GM19035 (cell line): ENCODE results near the gene CDH20.

ENCODE experiments used
- ATAC-seq: cut with Tn5 transposase; IDR thresholded peaks from one replicate; pipeline ENCODE4 v1.9.1; 2021; ENCODE audit not compliant: unreplicated experiment

The CDH20 gene

DNA sequence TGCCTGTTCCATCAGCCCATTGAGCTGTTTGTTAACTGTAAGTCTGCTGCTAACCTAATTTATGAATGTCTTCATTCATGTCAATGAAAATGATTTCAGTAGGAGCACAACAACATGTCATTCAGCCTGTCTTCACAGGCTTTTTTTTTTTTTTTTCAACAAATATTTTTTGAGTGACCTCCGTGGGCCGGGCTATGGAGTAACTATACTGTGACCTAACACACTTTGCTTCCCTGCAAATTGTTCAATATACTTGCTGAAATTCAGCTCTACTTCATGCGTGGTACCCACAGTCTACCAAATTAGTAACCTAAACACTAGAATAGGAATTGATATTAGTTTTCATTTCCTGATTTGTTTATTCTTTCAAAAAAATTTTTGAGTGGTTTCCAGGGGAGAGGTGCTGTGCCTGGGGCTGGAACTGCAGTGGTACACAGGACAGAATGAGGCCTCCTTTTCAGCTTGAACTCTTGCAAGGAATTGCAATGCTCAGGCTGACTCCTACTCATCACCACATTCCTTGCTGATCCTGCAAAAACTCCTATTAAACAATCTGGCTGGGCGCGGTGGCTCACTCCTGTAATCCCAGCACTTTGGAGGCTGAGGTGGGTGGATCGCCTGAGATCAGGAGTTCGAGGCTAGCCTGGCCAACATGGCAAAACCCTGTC, 87.1 kb downstream of the CDH20 start:
- ATAC-seq: no peak

DNA sequence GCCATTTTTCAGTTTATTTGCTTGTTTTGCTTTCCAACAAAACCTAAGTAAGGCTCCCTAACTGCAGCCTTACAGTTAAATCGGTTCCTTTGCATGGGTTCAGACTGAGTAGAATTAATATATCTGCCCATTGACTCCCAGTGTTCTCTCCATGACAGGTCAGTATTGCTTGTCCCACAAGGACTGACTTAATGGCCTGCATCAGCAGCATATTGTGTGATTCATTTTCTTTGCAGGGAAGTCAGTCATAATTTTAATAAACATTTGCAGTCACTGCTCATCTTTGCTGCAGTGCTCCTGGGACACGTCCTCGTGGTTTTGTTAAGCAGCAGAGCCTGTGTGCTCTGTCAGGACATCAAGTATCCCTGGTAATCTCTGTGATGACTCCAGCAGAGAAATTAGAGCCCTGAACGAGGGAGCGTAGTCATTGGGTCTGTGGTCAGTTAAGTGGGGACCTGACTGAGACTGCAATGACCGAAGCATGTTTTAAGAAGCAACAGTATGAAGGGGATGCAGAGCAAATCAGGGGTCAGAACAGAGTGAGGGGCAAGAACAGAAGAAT, 93.3 kb downstream of the CDH20 start:
- no peak for ATAC-seq

DNA sequence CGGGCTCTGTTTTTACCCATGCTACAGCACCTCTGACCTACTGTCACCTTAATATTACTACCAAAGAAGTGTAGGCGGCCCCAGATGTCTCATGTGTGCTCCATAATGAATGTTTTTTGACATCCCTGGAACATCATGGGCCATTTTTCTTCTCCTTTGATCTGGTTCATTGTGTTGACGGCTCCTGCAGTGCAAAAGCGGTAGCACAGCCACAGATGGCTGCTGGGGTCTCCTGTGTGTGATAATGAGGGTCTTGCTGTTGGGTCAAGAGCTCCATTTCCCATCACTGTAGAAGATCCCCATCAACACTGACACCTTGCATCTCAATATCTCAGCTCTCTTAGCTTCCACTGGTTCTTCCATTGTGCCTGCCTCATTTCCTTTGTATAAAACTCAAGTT, 95.0 kb downstream of the CDH20 start:
- ATAC-seq: no peak

DNA sequence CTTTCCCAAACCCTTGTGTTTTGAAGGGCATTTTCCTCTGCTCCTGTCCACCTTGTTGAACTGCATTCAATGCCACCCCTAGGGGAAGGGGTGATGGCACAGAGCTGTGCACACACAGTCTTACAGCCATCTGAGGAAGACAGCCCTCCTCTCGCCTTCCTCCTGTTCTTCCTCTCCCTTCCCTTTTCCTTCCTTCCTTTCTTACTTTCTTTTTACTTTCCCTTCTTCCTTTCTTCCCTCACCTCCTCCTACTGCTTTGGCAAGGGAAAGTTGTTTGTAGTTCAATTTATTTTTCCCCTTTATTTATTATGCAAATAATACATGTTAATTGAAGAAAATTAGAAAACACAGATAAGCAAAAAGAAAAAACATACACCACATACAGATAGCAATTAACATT, 99.4 kb downstream of the CDH20 start:
- ATAC-seq: no peak

DNA sequence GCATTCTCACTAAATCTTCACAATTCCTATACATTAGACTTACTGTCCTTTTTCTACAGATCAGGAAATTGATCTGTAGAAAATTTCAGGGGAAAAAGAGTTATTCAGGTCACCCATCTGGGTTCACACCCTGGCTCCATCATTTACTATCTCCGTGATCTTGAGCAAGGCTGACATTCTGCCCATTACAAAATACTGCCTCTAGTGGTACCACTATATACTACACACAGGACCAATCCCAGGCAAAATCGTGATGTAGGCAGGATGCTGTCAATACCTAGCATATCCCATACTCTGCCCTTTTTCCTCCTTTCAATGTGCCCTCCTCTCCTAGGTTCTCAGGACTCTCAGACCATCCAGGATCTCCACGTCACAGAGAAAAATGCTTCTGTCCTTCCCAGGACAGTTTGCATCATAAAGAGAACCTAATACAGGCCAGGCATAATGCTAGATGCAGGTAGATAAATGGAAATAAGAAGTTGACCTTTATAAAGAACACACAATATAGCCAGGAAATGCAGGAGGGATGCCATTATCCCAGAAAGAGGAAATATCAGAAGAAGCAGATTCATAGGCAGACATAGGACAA, 101.9 kb downstream of the CDH20 start:
- ATAC-seq: peak; percentile 85

DNA sequence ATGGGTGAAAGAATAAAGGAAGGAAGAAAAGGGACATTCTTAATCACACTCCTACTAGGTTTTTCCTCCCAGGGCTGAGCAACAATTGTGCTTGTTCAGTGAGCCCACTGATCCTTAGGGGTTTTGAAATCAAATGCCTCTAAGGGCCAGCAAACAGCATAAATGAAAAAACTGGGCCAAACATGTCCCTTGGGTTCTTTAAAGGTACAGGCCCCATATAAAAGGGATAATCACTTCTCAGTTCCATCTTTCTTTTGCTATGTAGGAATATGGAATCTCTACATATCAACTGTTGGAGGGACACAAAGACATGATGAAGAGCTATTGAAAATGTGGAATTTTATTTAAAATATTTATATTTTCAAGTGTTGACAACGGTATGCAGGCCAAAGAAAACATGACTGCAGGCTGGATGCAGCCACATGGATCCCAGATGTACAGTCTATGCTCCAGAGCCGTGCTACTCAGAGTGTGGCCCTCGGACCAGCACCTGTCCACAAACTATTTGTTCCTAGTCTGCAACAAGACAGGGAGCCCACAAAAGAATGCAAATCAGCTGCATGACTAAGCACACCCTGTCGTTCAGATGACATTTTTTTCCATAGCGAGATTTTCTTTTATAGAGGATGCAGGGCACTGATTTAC, 110.0 kb downstream of the CDH20 start:
- no peak for ATAC-seq

DNA sequence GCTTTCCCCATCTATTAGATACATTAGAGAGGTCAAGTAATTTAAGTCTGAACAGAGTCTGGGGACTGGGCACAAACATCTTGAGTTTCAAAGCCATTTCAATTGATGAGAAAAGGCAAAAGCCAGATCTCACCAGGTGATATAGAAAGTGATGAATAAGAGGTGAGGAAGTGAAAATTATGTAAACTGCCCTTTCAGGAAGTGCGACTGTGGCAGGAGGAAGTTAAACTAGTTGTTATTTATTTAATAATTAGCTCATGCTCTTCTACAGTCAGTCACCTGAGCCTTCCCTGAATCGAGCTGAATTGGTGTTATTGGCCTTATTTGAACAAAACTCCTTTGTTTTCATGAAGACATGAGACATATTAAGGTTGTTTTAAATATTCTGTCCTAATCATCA, 115.1 kb downstream of the CDH20 start:
- ATAC-seq: peak; percentile 62

DNA sequence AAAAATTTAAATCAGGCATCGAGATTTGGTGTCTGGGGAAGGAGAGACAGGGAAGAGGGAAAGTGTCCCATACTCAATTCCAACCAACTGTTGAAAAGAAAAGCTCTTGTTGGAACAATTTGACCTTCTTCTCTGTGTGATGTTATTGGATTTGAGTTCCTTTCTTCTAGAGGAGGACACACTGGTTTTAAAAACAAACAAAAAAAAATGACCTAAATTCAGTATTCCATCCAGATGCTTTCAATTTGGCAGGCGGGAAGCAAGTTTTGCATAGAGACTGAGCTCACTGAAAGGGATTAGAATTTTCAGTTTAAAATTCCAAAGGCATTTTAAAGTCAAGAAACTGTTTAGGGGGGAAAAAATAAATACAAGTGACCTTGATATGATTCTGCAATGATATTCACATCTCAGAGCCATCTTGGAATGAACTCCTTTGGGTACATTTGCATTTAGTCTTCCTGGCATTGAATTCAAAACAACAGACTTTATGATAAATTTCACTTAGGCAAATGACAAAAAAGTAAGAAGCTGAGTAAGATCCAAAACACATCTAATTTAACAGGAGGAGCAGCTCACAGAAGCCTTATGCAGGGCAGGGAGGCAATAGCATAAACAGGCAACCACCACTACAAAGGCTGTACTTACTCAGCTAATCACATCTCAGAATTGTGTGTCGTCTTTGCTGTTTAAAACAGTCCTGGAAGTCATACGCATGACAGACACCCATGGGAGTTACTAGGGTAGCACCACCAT, 126.8 kb downstream of the CDH20 start:
- ATAC-seq: no peak

DNA sequence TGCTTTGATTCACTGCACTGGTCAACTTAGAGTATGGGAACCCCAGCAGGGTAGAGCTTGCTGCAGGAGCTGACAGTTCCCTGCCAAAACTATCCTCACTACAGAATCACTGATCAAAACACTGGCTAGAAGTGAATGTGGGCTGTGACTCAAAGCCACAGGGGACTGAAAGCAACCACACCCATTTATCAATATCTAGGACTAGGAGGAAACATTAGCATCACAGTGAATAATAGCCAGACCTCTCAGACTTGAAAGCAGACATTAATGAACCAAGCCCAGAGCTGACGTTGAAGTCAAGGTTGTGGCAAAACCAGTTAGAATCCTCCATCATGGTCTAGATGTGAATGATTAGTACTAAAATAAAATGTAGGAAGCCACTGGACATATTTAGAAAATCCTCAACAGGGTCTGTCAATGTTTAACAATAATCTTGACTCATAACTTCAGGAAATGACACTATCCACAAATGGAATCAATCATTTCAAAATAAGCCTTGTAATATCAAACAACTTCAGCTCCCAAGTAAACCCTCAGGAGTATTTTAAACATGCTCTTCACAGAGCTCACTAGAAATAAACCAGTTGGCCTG, 131.4 kb downstream of the CDH20 start:
- ATAC-seq: no peak

DNA sequence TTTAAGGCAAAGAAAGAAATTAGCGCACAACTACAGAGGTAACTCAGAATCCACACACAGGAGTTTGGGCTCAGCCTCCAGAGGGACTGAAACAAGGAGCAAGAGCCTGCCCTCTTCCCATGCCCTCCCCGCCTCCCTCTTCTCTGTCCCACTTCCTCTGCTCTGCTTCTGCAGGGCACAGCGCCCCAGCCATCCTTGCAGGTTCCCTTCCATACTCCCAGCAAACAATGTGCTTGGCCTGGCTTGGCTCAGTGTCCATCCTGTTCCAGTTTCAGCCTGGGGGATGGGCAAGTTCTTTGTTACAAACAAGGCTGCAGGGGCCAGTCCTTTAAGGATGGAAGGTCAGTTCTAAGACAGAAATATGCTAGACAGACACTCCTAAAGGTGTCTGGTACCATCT, 133.5 kb downstream of the CDH20 start:
- no peak for ATAC-seq

DNA sequence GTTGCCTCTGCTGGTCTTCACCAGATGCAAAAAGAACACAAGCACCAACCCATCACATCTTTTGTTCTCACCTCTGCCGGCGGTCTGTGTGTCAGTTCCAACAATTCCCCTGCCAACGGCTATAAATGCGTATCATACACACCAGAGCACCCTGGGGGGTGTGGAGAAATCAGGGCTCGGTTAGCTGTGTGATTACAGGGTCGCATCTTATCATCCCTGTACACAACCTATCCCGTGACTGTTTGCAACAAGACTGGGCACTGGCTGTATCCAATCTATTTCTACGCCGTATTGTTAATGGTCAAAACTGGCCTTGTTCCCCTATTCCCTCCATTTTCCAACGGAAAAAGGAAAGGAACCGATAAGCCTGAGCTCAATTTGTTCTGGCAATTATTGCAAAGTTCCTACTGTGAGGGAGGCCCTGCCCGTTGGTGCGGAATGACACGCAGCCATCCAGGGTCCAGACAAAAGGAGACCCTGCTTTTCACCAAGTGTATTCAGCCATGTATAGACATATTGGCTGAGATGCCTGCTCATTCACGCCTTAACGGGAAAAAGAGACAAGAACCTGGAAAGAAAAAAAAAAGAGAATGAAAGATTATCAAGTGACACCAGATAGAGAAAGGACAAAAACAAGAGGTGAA, 136.9 kb downstream of the CDH20 start:
- ATAC-seq: no peak

DNA sequence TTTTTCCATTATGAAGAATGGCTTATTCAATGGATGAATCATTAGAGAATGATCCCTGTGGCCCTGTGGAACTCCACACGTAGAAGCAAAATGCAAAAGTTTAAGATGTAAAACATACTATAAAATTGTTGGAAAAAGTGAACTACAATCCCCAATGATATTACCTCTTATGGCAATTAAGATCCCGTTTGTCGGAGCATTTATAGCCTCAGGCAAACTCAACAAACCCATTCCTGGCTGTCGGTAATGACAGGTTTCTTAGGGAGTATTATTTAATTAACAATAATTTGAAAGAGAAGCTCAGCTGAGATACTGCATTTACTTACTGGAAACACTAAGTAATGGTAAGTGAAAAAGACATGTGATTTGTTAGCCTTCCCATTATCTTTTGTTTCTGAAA, 138.3 kb downstream of the CDH20 start:
- ATAC-seq: no peak

DNA sequence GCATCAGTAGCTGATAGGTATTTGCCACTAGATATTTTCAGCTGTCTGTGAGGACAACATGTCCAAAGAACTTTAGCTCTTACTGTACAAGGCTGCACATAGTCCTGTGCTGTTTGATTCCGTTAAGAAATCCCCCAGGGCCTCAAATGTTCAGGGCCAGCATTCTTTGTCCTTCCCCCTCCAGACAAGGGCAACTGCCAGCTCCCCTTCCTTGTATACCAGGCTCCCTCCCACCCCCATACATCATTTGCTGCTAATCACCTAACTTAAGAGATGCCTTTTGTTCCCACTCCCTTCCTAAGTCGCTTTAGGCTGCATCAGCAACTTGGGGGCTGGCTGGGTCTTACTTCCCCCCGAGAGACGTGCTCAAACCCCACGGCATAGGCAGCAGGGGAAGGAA, 138.7 kb downstream of the CDH20 start:
- ATAC-seq: no peak

DNA sequence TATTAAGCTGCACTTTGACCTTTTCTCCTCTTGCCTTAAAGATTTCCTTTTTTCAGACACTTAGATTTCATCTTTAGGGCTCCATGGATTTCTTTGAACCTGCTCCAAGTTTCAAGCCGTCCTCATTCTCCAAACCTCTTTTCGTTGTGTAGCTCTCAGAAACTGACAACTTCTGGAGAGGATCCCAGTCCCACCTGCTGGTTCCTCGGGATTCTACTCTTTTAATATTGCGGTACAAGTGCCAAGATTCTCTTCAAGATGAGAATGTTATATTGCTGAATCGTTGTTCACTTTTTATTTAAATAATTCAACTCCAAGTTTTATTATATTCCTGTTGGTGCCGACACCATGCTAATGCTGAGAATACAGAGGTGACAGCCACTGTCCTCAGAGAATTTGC, 141.1 kb downstream of the CDH20 start:
- ATAC-seq: no peak

DNA sequence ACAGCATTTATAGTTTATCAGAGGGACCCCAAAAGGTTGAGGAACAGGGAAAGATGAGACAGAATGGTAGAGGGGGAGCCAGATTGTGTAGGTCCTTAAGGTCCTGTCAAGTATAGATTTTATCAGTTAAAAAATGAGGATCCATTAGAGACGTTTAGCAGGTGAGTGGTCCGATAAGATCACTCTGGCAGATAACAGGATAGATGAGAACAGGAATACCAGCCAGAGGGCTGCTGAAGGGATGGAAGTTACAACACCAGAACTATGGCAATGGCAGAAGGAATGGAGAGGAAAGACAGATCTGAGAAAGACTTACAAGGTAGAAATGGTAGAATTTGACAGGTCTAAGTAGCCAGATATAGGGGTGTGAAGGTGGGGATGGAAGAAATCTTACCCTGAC, 141.7 kb downstream of the CDH20 start:
- no peak for ATAC-seq

DNA sequence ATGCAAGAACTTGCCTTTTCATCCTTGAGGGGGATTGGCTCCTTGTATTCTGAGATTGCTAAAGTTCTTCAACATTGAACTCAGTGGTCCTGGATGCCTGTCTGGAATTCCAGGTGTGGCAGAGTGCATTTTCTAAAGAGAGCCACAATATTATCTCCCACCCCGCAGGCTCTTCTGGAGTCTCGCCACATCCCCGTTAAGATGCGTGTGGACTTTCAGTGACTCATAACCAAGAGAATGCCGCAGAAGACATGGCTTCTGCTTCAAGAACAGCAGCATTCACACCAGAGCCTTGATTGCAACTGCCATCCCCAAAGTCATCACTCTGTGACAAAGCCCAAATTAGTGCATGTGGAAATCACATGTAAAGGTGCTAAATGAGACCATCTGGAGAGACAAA, 142.7 kb downstream of the CDH20 start:
- ATAC-seq: no peak

DNA sequence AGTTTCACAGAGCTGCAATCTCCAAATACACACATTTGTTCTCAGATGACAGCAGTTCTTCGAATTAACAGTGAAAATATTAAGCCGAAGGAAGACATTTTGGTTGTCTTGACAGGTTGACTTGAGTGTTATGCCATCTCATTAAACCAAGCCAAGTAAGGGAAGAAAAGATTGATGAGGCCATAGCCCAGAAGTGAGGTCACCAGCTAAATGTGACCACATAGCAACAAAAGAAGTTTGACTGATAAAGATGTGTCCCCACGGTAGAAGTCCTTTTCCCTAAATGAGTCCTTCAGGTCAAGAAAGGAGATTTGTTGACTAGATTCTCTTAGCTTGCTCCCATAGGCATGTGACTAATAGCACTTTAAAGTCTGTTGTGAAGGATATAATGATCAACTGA, 156.1 kb downstream of the CDH20 start:
- ATAC-seq: no peak

DNA sequence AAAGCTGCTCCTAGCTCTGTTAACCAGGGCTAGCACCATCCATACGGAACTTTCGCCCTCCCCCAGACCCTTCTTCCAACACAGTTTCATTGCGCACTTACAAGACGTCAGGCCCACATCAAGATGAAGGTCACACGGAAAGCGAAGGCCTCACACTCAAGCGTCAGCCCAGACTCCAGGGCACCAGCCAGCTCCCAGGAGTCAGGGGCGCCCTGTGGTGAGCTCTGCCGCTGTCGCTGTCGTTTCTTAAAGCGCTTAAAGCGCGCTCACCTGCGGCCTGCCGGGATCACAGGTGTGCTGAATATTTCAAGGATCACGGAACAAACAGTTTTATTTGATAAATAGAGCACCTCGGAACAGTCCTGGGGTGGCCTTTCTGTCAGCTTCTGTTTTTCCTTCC, 163.1 kb downstream of the CDH20 start:
- no peak for ATAC-seq

DNA sequence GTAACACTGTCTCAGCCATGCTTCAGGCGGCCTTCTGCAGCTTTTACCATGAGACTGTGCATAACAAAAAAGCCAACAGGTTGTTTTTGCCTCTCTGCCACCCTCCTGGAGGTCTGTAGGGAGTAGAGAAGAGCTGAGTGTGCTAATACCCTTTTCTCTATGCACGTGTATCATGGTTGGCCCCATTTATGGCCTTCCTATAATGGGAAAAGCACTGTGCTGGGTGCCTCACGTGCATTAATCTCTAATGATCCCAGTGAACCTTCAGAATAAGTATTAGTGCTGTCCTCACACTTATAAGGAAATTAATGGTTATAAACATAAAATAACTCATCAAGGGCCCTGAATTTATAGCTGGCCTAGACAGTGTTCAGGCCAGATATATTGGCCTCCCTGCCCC, 164.2 kb downstream of the CDH20 start:
- no peak for ATAC-seq

DNA sequence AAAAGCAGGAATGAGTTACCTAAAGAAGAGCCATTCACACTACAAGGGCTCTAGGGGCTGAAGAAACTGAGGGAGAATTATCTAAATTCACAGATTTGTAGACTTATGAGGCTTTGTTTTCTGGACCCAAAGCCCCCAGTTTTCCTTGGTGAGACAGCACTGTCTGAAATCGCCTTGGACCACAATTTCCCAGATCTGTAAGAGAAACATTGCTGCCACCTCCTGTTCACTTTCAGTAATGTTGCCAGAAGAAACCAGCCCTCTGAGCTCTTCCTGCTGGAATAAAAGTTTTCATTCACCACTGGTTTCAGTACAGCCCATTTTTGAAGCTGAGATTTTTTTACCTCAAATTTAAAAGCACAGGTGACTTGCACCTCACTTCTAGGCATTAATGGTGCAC, 169.2 kb downstream of the CDH20 start:
- no peak for ATAC-seq

DNA sequence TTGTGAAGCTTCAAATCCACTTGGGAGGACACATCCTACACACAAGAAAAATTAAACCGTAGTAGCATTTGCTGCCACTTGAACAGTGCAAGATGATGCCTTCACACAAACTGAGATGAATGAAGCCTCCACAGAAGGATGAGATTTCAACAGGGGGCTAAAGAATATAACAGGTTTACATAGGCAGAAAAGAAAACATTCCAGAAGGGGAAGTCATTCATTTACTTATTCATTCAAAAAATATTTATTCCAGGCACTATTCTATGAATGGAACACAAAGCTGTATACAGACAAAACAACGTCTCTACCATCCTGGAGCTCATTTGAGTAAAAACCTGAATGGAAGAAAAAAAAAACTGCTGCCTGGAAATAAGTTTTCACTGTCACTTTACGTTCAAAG, 170.5 kb downstream of the CDH20 start:
- ATAC-seq: no peak
